Ovary (tissue), 9 donors: Measurements from ENCODE around the gene LDAH. TPM values are rescaled to one million over a fixed set of nuclear protein-coding genes. Genes with fewer than 3 reads are reported as not detected.

Source experiments
- DNase-seq, 5 donors: peaks; one replicate each; pipeline ENCODE4 v3.0.0-alpha.2; 2019 to 2020
- H3K27ac ChIP-seq, 2 donors: fragments of 200-600 bp; one replicate each; pipeline versions ENCODE4 v1.5.1 to v1.8.0; 2019 to 2022
- H3K27me3 ChIP-seq: fragments of 200-600 bp; one replicate; pipeline ENCODE4 v1.8.0; 2022
- H3K36me3 ChIP-seq: fragments of 200-600 bp; sonication (generic); one replicate; pipeline ENCODE4 v1.5.1; 2019
- H3K4me1 ChIP-seq: one replicate; pipeline ENCODE4 v1.8.1; 2013; ENCODE audit warnings: mild to moderate bottlenecking, moderate library complexity; ENCODE audit not compliant: insufficient read depth
- H3K4me3 ChIP-seq: fragments of 200-600 bp; sonication (generic); one replicate; pipeline ENCODE4 v1.5.1; 2017
- H3K9me3 ChIP-seq, 2 donors: fragments of 200-600 bp in 1 of 2; sonication (generic) in 1 of 2; one replicate each; pipeline versions ENCODE4 v1.5.1 to v1.8.1; 2013 to 2019; ENCODE audit warnings: mild to moderate bottlenecking in 1 of 2, moderate library complexity in 1 of 2
- CTCF ChIP-seq, 3 donors: fragments of 450-650 bp in 2 of 3; fragments of 200-600 bp in 1 of 3; IDR thresholded peaks; one replicate each; pipeline versions ENCODE4 v1.5.1 to v1.8.0; 2016 to 2022; ENCODE audit warnings: antibody characterized with exemption in 3 of 3, mild to moderate bottlenecking in 1 of 3
- EP300 ChIP-seq: sonication (generic); formaldehyde crosslinking; IDR thresholded peaks from one replicate; pipeline ENCODE4 v1.6.1; 2017; ENCODE audit warnings: antibody characterized with exemption
- POLR2A ChIP-seq: fragments of 450-650 bp; IDR thresholded peaks from one replicate; pipeline ENCODE4 v1.6.1; 2017; ENCODE audit warnings: antibody characterized with exemption, mild to moderate bottlenecking, moderate library complexity
- WGBS, 3 donors: extraction: QIAGEN DNeasy Blood & Tissue Kit in 1 of 3; methylation state at CpG; one replicate each; pipeline versions ENCODE4 v1.1.5 to v1.1.7; 2013 to 2017; 5-methylcytosine and 5-hydroxymethylcytosine counted together
- intact Hi-C, 4 donors: fragments of 100-400 bp; cut with DNase I; formaldehyde crosslinking; loops; one replicate each; pipeline versions ENCODE4 v1.11.0 to v1.15.1; 2022 to 2023
- polyA plus RNA-seq, 2 donors: library from polyadenylated mRNA; stranded (reverse); fragments of 200-250 nt in 1 of 2; fragments of 350-450 nt in 1 of 2; fragmentation: Illumina TruSeq in 1 of 2; extraction: RNeasy Lipid Tissue Mini Kit (QIAGEN cat#74804) in 1 of 2; gene quantifications; one replicate each; pipeline ENCODE4 v1.2.3, GENCODE V29; 2013 to 2014
- total RNA-seq, 7 donors: library from RNA; depleted of rRNA in 2 of 7; stranded (reverse); fragments of >200 nt in 2 of 7; fragmentation: NEBNext Ultra II Directional in 3 of 7; extraction: Animal tissue kit (Norgen Biotek cat#: 25700) in 3 of 7; gene quantifications; one replicate each; pipeline versions ENCODE4 v1.1.0 to v1.2.4, GENCODE V29; 2016 to 2023
- donor health status: DM: no; HTN: no; CAD: no; lungs with moderate emphysema.
- donor health status: DM: no; HTN: no; CAD: no.
- donor health status: Bipolar disorder and iron deficiency.
- donor health status: DM: yes; HTN: yes; CAD: no.
- donor health status: DM: no; HTN: no; CAD: no.
- donor health status: DM: yes; HTN: yes; CAD: no.

LDAH gene
- total and polyA plus RNA-seq, 9 donors, result 4.0 to 21.0 (median 11.0) TPM

- H3K4me3 ChIP-seq, result no peak overlapping the region
- intact Hi-C loops, result loop anchor here in 2 of 4 donors (2.0 kb wide), 2 partner anchors 186 to 190 kb away; no protein-coding TSS in a partner anchor
- 51 to 63% (median 60%) methylated on average over 9 of the region's 9 CpGs for WGBS, 3 donors
- H3K9me3 ChIP-seq, result no peaks in the 10 kb centered on the region
- H3K27ac ChIP-seq, result peak overlapping the region in 1 of 2 donors; percentile 33
- peaks cover 4% of the 10 kb centered on the region for H3K4me1 ChIP-seq
- no peak for TF ChIP-seq POLR2A
- no peak for TF ChIP-seq CTCF (IDR thresholded peaks at IDR 0.05)
- TF ChIP-seq EP300, result no peak
- DNase-seq, result peak in 4 of 5 donors; percentile 52 to 69 (median 64)
- no peaks in the 10 kb centered on the region for H3K36me3 ChIP-seq
- no peaks in the 10 kb centered on the region for H3K27me3 ChIP-seq
Observed at GRCh38 chr2:20634507-20635112, 188.3 kb downstream of the LDAH start.

Other genes with a start within 250 kb of the LDAH start
- gene HS1BP3, start 172.0 kb downstream of the LDAH start, total RNA-seq, result 10 to 100 TPM; 12.8 to 24.4 (median 22.4) TPM
- gene HS1BP3, start 172.0 kb downstream of the LDAH start, polyA plus RNA-seq, result 10 to 100 TPM; 12.0 to 22.2 TPM
- 1 to 10 TPM in 1 of 7 donors, under 1 TPM in 6; 0.11 to 1.7 (median 0.48) TPM for gene GDF7, start 156.0 kb downstream of the LDAH start, total RNA-seq
- gene GDF7, start 156.0 kb downstream of the LDAH start, polyA plus RNA-seq, result under 1 TPM; 0.21 to 0.83 TPM
- gene APOB, start 221.0 kb upstream of the LDAH start, total RNA-seq, result 1 to 10 TPM in 5 of 7 donors, under 1 TPM in 2; 0.13 to 4.8 (median 1.5) TPM
- under 1 TPM; 0.13 to 0.45 TPM for gene APOB, start 221.0 kb upstream of the LDAH start, polyA plus RNA-seq